ENCODE results near the gene TWSG1. TPM values are rescaled to one million over a fixed set of nuclear protein-coding genes. Genes with fewer than 3 reads are reported as not detected.

Gene TWSG1
- total and polyA plus RNA-seq, 5 donors from 2014 or later: 1.9 to 2.6 (median 2.5) TPM

DNA sequence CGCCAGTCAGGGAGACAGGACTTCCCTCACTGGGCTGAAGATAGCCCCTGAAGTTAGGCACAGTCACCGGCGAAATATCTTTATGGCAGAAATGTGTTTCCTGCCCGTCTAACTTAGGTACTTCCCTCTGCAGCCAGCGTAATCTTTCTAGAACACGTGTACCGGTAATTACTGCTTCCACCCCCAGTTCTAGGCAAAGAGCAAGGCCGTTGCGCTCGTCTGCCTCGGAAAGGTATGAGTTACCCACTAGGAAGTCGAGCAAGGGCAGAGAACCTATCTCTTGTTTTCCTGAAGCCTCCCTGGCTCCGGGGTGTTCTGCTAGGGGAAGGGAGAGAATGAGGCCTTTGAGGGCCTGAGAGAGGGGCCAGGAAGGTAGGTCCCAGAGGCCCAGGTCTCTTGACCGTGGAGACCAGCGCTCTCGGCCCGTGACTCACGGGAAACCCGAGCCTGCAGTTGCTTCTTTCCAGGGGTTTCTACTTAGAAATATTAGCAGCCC lies 70.0 kb downstream of the TWSG1 start:
- H3K9me3 Mint-ChIP-seq: no peaks in the 10 kb centered on the region
- H3K27me3 Mint-ChIP-seq: peaks cover 13% of the 10 kb centered on the region
- peaks cover 0 to 9% (median 2%) of the 10 kb centered on the region in 4 donors for H3K4me1 Mint-ChIP-seq
- H3K36me3 Mint-ChIP-seq: no peaks in the 10 kb centered on the region
- H3K27ac Mint-ChIP-seq: peak overlapping the region in 1 of 3 donors; percentile 11
- Histone ChIP-seq H3K27ac (ENCODE audit: insufficient read depth, low read length, poor library complexity, severe bottlenecking) (no peak overlapping the region), H3K27me3 (ENCODE audit: control insufficient read depth, insufficient read depth, low read length) (no peaks in the 10 kb centered on the region), H3K9me3 (ENCODE audit: control insufficient read depth in 2 of 2, low read length in 2 of 2) (no peaks in the 10 kb centered on the region), H3K4me3 (ENCODE audit: low read depth, low read length) (no peak overlapping the region), H3K4me1 (ENCODE audit: control insufficient read depth, insufficient read depth, low read length, poor library complexity, severe bottlenecking) (peaks cover 7% of the 10 kb centered on the region), H3K36me3 (ENCODE audit: control insufficient read depth, insufficient read depth, low read length) (no peaks in the 10 kb centered on the region)
- H3K4me3 Mint-ChIP-seq: peak overlapping the region in 3 of 4 donors; percentile 11 to 79 (median 72)
- peak; percentile 44 to 66 for ATAC-seq (ENCODE audit: low read depth in 2 of 2)
- peak in 2 of 3 donors; percentile 4 to 63 for DNase-seq

DNA sequence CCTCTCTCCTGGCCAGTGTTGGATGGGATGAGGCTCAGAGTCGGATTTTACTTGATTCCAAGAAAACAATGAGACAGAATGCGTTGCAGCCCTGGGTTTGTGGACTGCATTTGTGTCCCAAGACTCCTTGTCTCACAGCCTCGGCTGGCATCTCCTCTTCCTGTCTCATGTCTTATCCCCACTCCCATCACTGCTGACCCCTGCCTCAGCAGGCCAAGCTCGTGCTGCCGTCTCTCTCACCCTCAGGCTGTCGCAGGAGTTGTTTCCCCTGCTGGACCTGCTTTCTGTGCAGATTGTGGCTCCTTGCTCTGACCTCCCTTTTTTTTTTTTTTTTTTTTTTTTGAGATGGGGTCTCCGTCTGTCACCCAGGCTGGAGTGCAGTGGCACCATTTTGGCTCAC lies 70.6 kb downstream of the TWSG1 start:
- Histone ChIP-seq H3K27ac (ENCODE audit: insufficient read depth, low read length, poor library complexity, severe bottlenecking) (no peak overlapping the region), H3K4me3 (ENCODE audit: low read depth, low read length) (no peak overlapping the region), H3K4me1 (ENCODE audit: control insufficient read depth, insufficient read depth, low read length, poor library complexity, severe bottlenecking) (peaks cover 7% of the 10 kb centered on the region), H3K36me3 (ENCODE audit: control insufficient read depth, insufficient read depth, low read length) (no peaks in the 10 kb centered on the region), H3K27me3 (ENCODE audit: control insufficient read depth, insufficient read depth, low read length) (no peaks in the 10 kb centered on the region), H3K9me3 (ENCODE audit: control insufficient read depth in 2 of 2, low read length in 2 of 2) (no peaks in the 10 kb centered on the region)
- Mint-ChIP-seq H3K9me3 (peaks cover 0 to 4% (median 0%) of the 10 kb centered on the region in 7 donors), H3K4me1 (peaks cover 0 to 9% (median 2%) of the 10 kb centered on the region in 4 donors), H3K27me3 (peaks cover 18% of the 10 kb centered on the region), H3K27ac (no peak overlapping the region), H3K4me3 (peak overlapping the region in 1 of 4 donors; percentile 39), H3K36me3 (no peaks in the 10 kb centered on the region)
- DNase-seq (no peak), ATAC-seq (ENCODE audit: low read depth in 2 of 2) (no peak)

DNA sequence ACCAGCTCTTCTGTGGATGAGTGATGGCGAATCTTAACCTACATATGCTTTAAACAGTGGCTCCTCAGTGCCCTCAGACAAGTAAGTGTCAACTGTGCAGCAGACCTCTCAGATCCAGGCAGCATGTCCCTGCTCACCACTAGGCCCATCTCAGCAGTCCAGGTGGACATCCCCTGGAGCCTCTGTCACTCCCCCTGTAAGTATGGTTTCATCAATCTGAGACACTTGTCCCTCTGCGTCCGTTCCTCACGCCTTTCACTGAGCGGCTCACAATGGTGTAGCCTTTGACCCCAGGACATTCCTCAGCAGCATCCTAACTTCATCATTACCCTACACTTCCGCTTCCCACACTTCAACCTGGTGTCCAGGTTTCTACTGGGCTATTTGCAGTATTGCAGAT lies 71.4 kb downstream of the TWSG1 start:
- Histone ChIP-seq H3K9me3 (ENCODE audit: control insufficient read depth in 2 of 2, low read length in 2 of 2) (no peaks in the 10 kb centered on the region), H3K4me1 (ENCODE audit: control insufficient read depth, insufficient read depth, low read length, poor library complexity, severe bottlenecking) (peaks cover 7% of the 10 kb centered on the region), H3K27ac (ENCODE audit: insufficient read depth, low read length, poor library complexity, severe bottlenecking) (no peak overlapping the region), H3K36me3 (ENCODE audit: control insufficient read depth, insufficient read depth, low read length) (no peaks in the 10 kb centered on the region), H3K27me3 (ENCODE audit: control insufficient read depth, insufficient read depth, low read length) (no peaks in the 10 kb centered on the region), H3K4me3 (ENCODE audit: low read depth, low read length) (no peak overlapping the region)
- Mint-ChIP-seq H3K27me3 (peaks cover 19% of the 10 kb centered on the region), H3K4me3 (peak overlapping the region in 2 of 4 donors; percentile 5 to 30), H3K36me3 (no peaks in the 10 kb centered on the region), H3K4me1 (peaks cover 0 to 9% (median 2%) of the 10 kb centered on the region in 4 donors), H3K9me3 (peaks cover 0 to 4% (median 0%) of the 10 kb centered on the region in 7 donors), H3K27ac (peak overlapping the region in 1 of 3 donors; percentile 44)
- DNase-seq (no peak), ATAC-seq (ENCODE audit: low read depth in 2 of 2) (no peak)

DNA sequence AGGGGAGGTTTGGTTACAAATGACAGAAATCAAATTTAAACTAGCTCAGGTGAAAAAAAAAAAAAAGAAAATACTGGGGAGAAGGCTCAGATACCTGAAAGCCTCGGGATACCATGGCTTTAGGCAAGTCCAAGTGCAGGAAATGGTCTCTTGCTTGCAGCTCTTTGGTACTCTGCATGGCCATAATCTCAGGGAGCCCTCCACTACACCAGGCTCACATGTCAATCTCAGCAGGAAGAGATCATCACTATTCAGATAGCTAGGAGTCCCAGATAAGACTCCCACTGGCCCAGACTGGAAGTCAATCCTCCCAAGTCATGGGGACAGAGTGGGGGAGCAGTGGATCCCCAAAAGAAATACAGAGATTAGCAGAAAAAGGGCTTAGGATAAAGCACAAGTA lies 75.9 kb downstream of the TWSG1 start:
- Histone ChIP-seq H3K4me1 (ENCODE audit: control insufficient read depth, insufficient read depth, low read length, poor library complexity, severe bottlenecking) (no peaks in the 10 kb centered on the region), H3K27me3 (ENCODE audit: control insufficient read depth, insufficient read depth, low read length) (no peaks in the 10 kb centered on the region), H3K27ac (ENCODE audit: insufficient read depth, low read length, poor library complexity, severe bottlenecking) (no peak overlapping the region), H3K4me3 (ENCODE audit: low read depth, low read length) (no peak overlapping the region), H3K36me3 (ENCODE audit: control insufficient read depth, insufficient read depth, low read length) (no peaks in the 10 kb centered on the region), H3K9me3 (ENCODE audit: control insufficient read depth in 2 of 2, low read length in 2 of 2) (no peaks in the 10 kb centered on the region)
- no peak for ATAC-seq (ENCODE audit: low read depth in 2 of 2)
- Mint-ChIP-seq H3K27me3 (peaks cover 21% of the 10 kb centered on the region), H3K36me3 (no peaks in the 10 kb centered on the region), H3K4me3 (no peak overlapping the region), H3K4me1 (no peaks in the 10 kb centered on the region), H3K27ac (no peak overlapping the region), H3K9me3 (peaks cover 0 to 4% (median 0%) of the 10 kb centered on the region in 7 donors)
- no peak for DNase-seq

DNA sequence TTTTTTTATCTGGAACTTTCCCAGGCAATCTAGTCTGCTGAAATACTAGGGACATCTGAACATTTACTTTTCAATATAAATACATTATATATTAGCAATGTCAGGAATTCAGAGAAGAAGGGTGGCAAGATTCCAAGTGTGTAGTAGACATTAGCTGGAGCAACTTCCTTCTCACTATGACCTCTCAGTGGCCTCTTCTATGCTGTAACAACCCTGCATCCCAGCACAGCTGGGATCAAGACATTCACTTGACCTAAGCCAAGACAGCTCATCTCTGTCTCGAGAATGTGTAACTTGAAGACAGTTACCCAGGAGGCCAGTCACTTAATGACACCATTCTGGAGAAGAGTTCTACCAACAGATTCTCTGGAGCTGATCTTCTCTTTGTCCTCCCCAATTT lies 79.0 kb downstream of the TWSG1 start:
- Mint-ChIP-seq H3K4me1 (no peaks in the 10 kb centered on the region), H3K27me3 (peaks cover 22% of the 10 kb centered on the region), H3K27ac (no peak overlapping the region), H3K9me3 (peaks cover 0 to 4% (median 0%) of the 10 kb centered on the region in 7 donors), H3K4me3 (no peak overlapping the region), H3K36me3 (no peaks in the 10 kb centered on the region)
- Histone ChIP-seq H3K4me1 (ENCODE audit: control insufficient read depth, insufficient read depth, low read length, poor library complexity, severe bottlenecking) (no peaks in the 10 kb centered on the region), H3K4me3 (ENCODE audit: low read depth, low read length) (no peak overlapping the region), H3K9me3 (ENCODE audit: control insufficient read depth in 2 of 2, low read length in 2 of 2) (no peaks in the 10 kb centered on the region), H3K27ac (ENCODE audit: insufficient read depth, low read length, poor library complexity, severe bottlenecking) (no peak overlapping the region), H3K36me3 (ENCODE audit: control insufficient read depth, insufficient read depth, low read length) (no peaks in the 10 kb centered on the region), H3K27me3 (ENCODE audit: control insufficient read depth, insufficient read depth, low read length) (no peaks in the 10 kb centered on the region)
- DNase-seq (no peak), ATAC-seq (ENCODE audit: low read depth in 2 of 2) (no peak)

DNA sequence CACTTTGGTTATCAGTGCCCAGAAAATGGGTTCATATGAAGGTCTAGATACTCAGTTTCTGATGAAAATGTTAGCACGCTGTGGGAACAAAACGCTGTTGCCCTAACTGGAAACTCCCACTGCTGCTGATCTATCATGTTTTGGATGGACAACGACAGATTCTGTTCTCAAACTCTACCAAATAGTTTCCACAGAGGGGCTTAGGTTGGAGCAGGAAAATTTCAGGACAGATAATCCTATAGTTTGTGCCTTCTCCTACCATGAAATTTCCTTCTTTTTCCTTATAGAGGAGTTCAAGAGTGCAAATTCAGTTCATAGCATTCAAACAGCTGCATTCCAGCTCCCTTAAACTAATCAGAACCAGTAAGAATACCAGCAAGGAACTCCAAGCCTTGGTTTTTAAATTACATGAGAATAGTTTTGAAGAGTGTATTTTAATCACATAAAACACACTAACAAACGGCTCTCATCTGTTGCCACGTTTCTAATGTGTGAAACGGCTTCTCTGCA lies 82.0 kb downstream of the TWSG1 start:
- no peaks in the 10 kb centered on the region for H3K36me3 Mint-ChIP-seq
- H3K27ac ChIP-seq (ENCODE audit: insufficient read depth, low read length, poor library complexity, severe bottlenecking): no peak overlapping the region
- no peaks in the 10 kb centered on the region for H3K36me3 ChIP-seq (ENCODE audit: control insufficient read depth, insufficient read depth, low read length)
- H3K4me3 Mint-ChIP-seq: no peak overlapping the region
- H3K27me3 ChIP-seq (ENCODE audit: control insufficient read depth, insufficient read depth, low read length): no peaks in the 10 kb centered on the region
- no peak overlapping the region for H3K27ac Mint-ChIP-seq
- peaks cover 12% of the 10 kb centered on the region for H3K27me3 Mint-ChIP-seq
- DNase-seq (no peak), ATAC-seq (ENCODE audit: low read depth in 2 of 2) (no peak)
- H3K4me1 Mint-ChIP-seq: no peaks in the 10 kb centered on the region
- H3K9me3 Mint-ChIP-seq: peaks cover 0 to 1% (median 0%) of the 10 kb centered on the region in 7 donors
- H3K9me3 ChIP-seq (ENCODE audit: control insufficient read depth in 2 of 2, low read length in 2 of 2): no peaks in the 10 kb centered on the region
- no peak overlapping the region for H3K4me3 ChIP-seq (ENCODE audit: low read depth, low read length)
- no peaks in the 10 kb centered on the region for H3K4me1 ChIP-seq (ENCODE audit: control insufficient read depth, insufficient read depth, low read length, poor library complexity, severe bottlenecking)

DNA sequence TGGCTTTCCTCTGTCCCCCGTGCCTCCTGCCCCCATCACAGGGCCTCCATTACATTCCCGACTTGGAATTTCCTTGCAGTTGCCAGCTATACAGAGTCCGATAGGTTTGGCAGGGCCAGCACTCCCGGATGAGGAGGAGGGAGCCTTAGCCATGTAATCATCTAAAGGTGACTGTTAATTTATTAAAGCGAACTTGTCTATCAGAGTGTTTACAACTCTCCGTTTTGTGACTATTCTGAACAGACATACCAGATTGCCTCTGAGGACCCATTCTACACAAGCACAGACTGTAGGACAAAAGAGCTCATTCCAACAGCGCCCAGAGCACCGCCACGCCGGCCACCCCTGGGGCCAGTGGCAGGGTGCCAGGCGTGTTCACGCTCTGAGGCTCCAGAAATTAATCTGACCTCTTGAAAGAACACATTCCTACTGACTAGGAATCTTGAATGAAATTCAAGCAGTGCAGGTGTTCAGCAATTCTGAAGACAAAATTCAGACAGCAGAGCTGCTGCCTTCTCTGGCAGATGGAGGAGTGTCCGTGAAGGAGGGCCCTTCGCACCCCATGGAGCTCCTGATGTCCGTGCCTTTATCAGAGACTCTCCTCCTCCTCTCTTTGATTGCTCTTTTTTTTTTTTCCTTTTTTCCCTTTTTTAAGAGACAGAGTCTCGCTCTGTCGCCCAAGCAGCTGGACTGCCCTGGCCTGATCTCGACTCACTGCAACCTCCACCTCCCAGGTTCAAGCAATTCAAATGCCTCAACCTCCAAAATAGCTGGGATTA lies 82.7 kb downstream of the TWSG1 start:
- Histone ChIP-seq H3K4me1 (ENCODE audit: control insufficient read depth, insufficient read depth, low read length, poor library complexity, severe bottlenecking) (no peaks in the 10 kb centered on the region), H3K36me3 (ENCODE audit: control insufficient read depth, insufficient read depth, low read length) (no peaks in the 10 kb centered on the region), H3K9me3 (ENCODE audit: control insufficient read depth in 2 of 2, low read length in 2 of 2) (no peaks in the 10 kb centered on the region), H3K27ac (ENCODE audit: insufficient read depth, low read length, poor library complexity, severe bottlenecking) (no peak overlapping the region), H3K27me3 (ENCODE audit: control insufficient read depth, insufficient read depth, low read length) (no peaks in the 10 kb centered on the region), H3K4me3 (ENCODE audit: low read depth, low read length) (no peak overlapping the region)
- H3K36me3 Mint-ChIP-seq: no peaks in the 10 kb centered on the region
- H3K27me3 Mint-ChIP-seq: peaks cover 12% of the 10 kb centered on the region
- H3K4me1 Mint-ChIP-seq: no peaks in the 10 kb centered on the region
- H3K27ac Mint-ChIP-seq: no peak overlapping the region
- DNase-seq (no peak), ATAC-seq (ENCODE audit: low read depth in 2 of 2) (no peak)
- peaks cover 0 to 1% (median 0%) of the 10 kb centered on the region in 7 donors for H3K9me3 Mint-ChIP-seq
- H3K4me3 Mint-ChIP-seq: no peak overlapping the region

Data from CD4-positive, CD25-positive, alpha-beta regulatory T cell (primary cell).